Measurements from ENCODE around the gene ANKRD17.

ANKRD17 gene

GRCh38 chr4:73075832-73076231, 182.8 kb downstream of the ANKRD17 start:
- H2AFZ ChIP-seq (ENCODE audit: low read depth): no peak overlapping the region
- H3K4me1 ChIP-seq (ENCODE audit: low read depth, poor library complexity, severe bottlenecking): peaks cover 64% of the 10 kb centered on the region
- TF ChIP-seq CTCF (conservative IDR thresholded peaks at IDR 0.05; ENCODE audit: low read depth, low read length): no peak
- no peaks in the 10 kb centered on the region; the same call in 1 of the 2 replicates for H3K36me3 ChIP-seq (ENCODE audit: insufficient read depth)
- no peak overlapping the region for H3K9ac ChIP-seq
- no peak overlapping the region for H3K27ac ChIP-seq
- no peaks in the 10 kb centered on the region for H4K20me1 ChIP-seq (ENCODE audit: insufficient read depth)
- no peak overlapping the region for H3K4me3 ChIP-seq (IDR thresholded peaks at IDR 0.05; ENCODE audit: insufficient read depth, low read depth, low read length)
- H3K79me2 ChIP-seq (ENCODE audit: insufficient read depth, low read depth): no peaks in the 10 kb centered on the region
- H3K27me3 ChIP-seq (ENCODE audit: insufficient read depth, low read depth): no peaks in the 10 kb centered on the region
- H3K4me2 ChIP-seq: no peak overlapping the region

GRCh38 chr4:73070074-73070390, 188.6 kb downstream of the ANKRD17 start:
- no peak for TF ChIP-seq CTCF (conservative IDR thresholded peaks at IDR 0.05; ENCODE audit: low read depth, low read length)
- Histone ChIP-seq H3K36me3 (ENCODE audit: insufficient read depth) (no peaks in the 10 kb centered on the region), H3K4me1 (ENCODE audit: low read depth, poor library complexity, severe bottlenecking) (peaks cover 77% of the 10 kb centered on the region), H4K20me1 (ENCODE audit: insufficient read depth) (no peaks in the 10 kb centered on the region), H3K9ac (peak overlapping the region; percentile 96), H3K4me2 (peak overlapping the region; percentile 46), H3K27ac (peak overlapping the region; percentile 98), H3K27me3 (ENCODE audit: insufficient read depth, low read depth) (no peaks in the 10 kb centered on the region), H3K79me2 (ENCODE audit: insufficient read depth, low read depth) (no peaks in the 10 kb centered on the region; the same call in 1 of the 2 replicates), H2AFZ (ENCODE audit: low read depth) (peak overlapping the region; percentile 59), H3K4me3 (IDR thresholded peaks at IDR 0.05; ENCODE audit: insufficient read depth, low read depth, low read length) (no peak overlapping the region)

- no peaks in the 10 kb centered on the region for H3K27me3 ChIP-seq (ENCODE audit: insufficient read depth, low read depth)
- peak within 1 kb of the TSS; percentile 98 for H3K27ac ChIP-seq
- no peaks in the 10 kb centered on the region for H4K20me1 ChIP-seq (ENCODE audit: insufficient read depth)
- H3K36me3 ChIP-seq (ENCODE audit: insufficient read depth): no peaks in the 10 kb centered on the region
- no peak for TF ChIP-seq CTCF (conservative IDR thresholded peaks at IDR 0.05; ENCODE audit: low read depth, low read length)
- H3K9ac ChIP-seq: peak within 1 kb of the TSS; percentile 96
- peak within 1 kb of the TSS; percentile 92 for H3K4me3 ChIP-seq (IDR thresholded peaks at IDR 0.05; ENCODE audit: insufficient read depth, low read depth, low read length)
- H3K4me2 ChIP-seq: peak within 1 kb of the TSS; percentile 98
- peak within 1 kb of the TSS; percentile 59 for H2AFZ ChIP-seq (ENCODE audit: low read depth)
- no peaks in the 10 kb centered on the region; the same call in 1 of the 2 replicates for H3K79me2 ChIP-seq (ENCODE audit: insufficient read depth, low read depth)
- peaks cover 72% of the 10 kb centered on the region for H3K4me1 ChIP-seq (ENCODE audit: low read depth, poor library complexity, severe bottlenecking)
Observed at GRCh38 chr4:73069338-73070073, 189.1 kb downstream of the ANKRD17 start, which contains the start of gene COX18. Gene COX18, minus strand, starts transcription at chr4:73069716. Its CDS starts 67 bp downstream, at chr4:73069649.

GRCh38 chr4:73068491-73069337, 189.9 kb downstream of the ANKRD17 start:
- peak overlapping the region; percentile 92 for H3K4me3 ChIP-seq (IDR thresholded peaks at IDR 0.05; ENCODE audit: insufficient read depth, low read depth, low read length)
- no peaks in the 10 kb centered on the region for H3K36me3 ChIP-seq (ENCODE audit: insufficient read depth)
- no peaks in the 10 kb centered on the region; the same call in 1 of the 2 replicates for H3K79me2 ChIP-seq (ENCODE audit: insufficient read depth, low read depth)
- H3K27ac ChIP-seq: peak overlapping the region; percentile 98
- no peaks in the 10 kb centered on the region for H4K20me1 ChIP-seq (ENCODE audit: insufficient read depth)
- peak overlapping the region; percentile 98 for H3K4me2 ChIP-seq
- H3K4me1 ChIP-seq (ENCODE audit: low read depth, poor library complexity, severe bottlenecking): peaks cover 64% of the 10 kb centered on the region
- no peak for TF ChIP-seq CTCF (conservative IDR thresholded peaks at IDR 0.05; ENCODE audit: low read depth, low read length)
- peak overlapping the region; percentile 96 for H3K9ac ChIP-seq
- H3K27me3 ChIP-seq (ENCODE audit: insufficient read depth, low read depth): no peaks in the 10 kb centered on the region
- peak overlapping the region; percentile 59 for H2AFZ ChIP-seq (ENCODE audit: low read depth)

Measured in KMS-11 (cell line).